Naive thymus-derived CD4-positive, alpha-beta T cell (primary cell): ENCODE measurements around the gene PIM3. TPM values are rescaled to one million over a fixed set of nuclear protein-coding genes. Genes with fewer than 3 reads are reported as not detected.

ENCODE experiments used
- ATAC-seq: fragments of 150-1000 bp; cut with Tn5 transposase; 2 replicates; pipeline ENCODE4 v1.10.0; 2021; ENCODE audit warnings: mild to moderate bottlenecking, moderate library complexity
- CTCF ChIA-PET: fragments of 350-600 bp; sonication (Branson Sonifier 250); formaldehyde crosslinking; loops from one replicate; lab custom pipeline; 2021; ENCODE audit warnings: antibody characterized with exemption; lab: Charles Lee
- POLR2A ChIA-PET: fragments of 350-600 bp; sonication (Branson Sonifier 250); formaldehyde crosslinking; loops from one replicate; lab custom pipeline; 2021; ENCODE audit warnings: antibody characterized with exemption, inconsistent platforms; lab: Charles Lee
- DNase-seq, 9 donors: peaks; one replicate each; pipeline versions ENCODE4 v3.0.0 to v3.0.0-alpha.2; 2020 to 2022; ENCODE audit warnings: mixed read lengths in 1 of 9
- H3K27ac ChIP-seq: one replicate; pipeline ENCODE4 v1.7.0; 2013; ENCODE audit warnings: mild to moderate bottlenecking, low read depth, low read length, moderate library complexity
- H3K27me3 ChIP-seq, 2 donors: one replicate each; pipeline ENCODE4 v1.7.0; 2013; ENCODE audit warnings: low read length in 2 of 2, mild to moderate bottlenecking in 2 of 2, moderate library complexity in 2 of 2; ENCODE audit not compliant: control insufficient read depth in 2 of 2, insufficient read depth in 2 of 2
- H3K36me3 ChIP-seq, 3 experiments: 1 replicate in 2 of 3; 2 replicates in 1 of 3; pipeline ENCODE4 v1.7.0; 2013; ENCODE audit warnings: low read length in 3 of 3, mild to moderate bottlenecking in 3 of 3, moderate library complexity in 1 of 3; ENCODE audit not compliant: insufficient read depth in 3 of 3, control insufficient read depth in 2 of 3
- H3K4me1 ChIP-seq, 2 donors: one replicate each; pipeline ENCODE4 v1.7.0; 2013; ENCODE audit warnings: low read length in 2 of 2, mild to moderate bottlenecking in 2 of 2, moderate library complexity in 1 of 2; ENCODE audit not compliant: control insufficient read depth in 2 of 2, insufficient read depth in 2 of 2
- H3K4me3 ChIP-seq: 2 replicates; pipeline ENCODE4 v1.7.0; 2013; ENCODE audit warnings: mild to moderate bottlenecking, low read length
- H3K9me3 ChIP-seq, 3 experiments: 1 replicate in 2 of 3; 2 replicates in 1 of 3; pipeline ENCODE4 v1.7.0; 2013; ENCODE audit warnings: low read length in 3 of 3; ENCODE audit not compliant: control insufficient read depth in 2 of 3
- H3K27ac Mint-ChIP-seq, 9 donors: one replicate each; pipeline ENCODE4 v1.8.0; 2020 to 2022; ENCODE audit warnings: mixed read lengths in 9 of 9, mild to moderate bottlenecking in 8 of 9, moderate library complexity in 5 of 9, inconsistent platforms in 2 of 9
- H3K27me3 Mint-ChIP-seq, 5 donors: one replicate each; pipeline ENCODE4 v1.8.0; 2021 to 2022; ENCODE audit warnings: mixed read lengths in 5 of 5, mild to moderate bottlenecking in 1 of 5
- H3K36me3 Mint-ChIP-seq, 5 donors: one replicate each; pipeline ENCODE4 v1.8.0; 2020 to 2022; ENCODE audit warnings: mixed read lengths in 5 of 5, mild to moderate bottlenecking in 3 of 5, inconsistent platforms in 1 of 5
- H3K4me1 Mint-ChIP-seq, 7 donors: one replicate each; pipeline ENCODE4 v1.8.0; 2020 to 2022; ENCODE audit warnings: mixed read lengths in 7 of 7, mild to moderate bottlenecking in 3 of 7, inconsistent platforms in 1 of 7
- H3K4me3 Mint-ChIP-seq, 10 donors: one replicate each; pipeline ENCODE4 v1.8.0; 2020 to 2022; ENCODE audit warnings: mild to moderate bottlenecking in 10 of 10, mixed read lengths in 10 of 10, moderate library complexity in 6 of 10, inconsistent platforms in 2 of 10
- H3K9me3 Mint-ChIP-seq, 11 donors: one replicate each; pipeline ENCODE4 v1.8.0; 2020 to 2022; ENCODE audit warnings: mixed read lengths in 11 of 11, mild to moderate bottlenecking in 4 of 11, inconsistent platforms in 1 of 11, moderate library complexity in 1 of 11
- intact Hi-C, 2 donors: fragments of 100-400 bp; cut with micrococcal nuclease; formaldehyde crosslinking; loops; one replicate each; pipeline ENCODE4 v1.15.1; 2023
- polyA plus RNA-seq, 2 donors: library from polyadenylated mRNA; unstranded; fragments of 300-500 nt; fragmentation: Illumina TruSeq; gene quantifications; one replicate each; pipeline ENCODE4 v1.2.3, GENCODE V29; 2021
- total RNA-seq, 6 experiments: library from RNA in 5 of 6; stranded (reverse) in 5 of 6; gene quantifications; 1 replicate in 5 of 6; 2 replicates in 1 of 6; pipeline ENCODE4 v1.2.3 and lab custom pipeline; 2021 to 2026

PIM3 gene
- total and polyA plus RNA-seq, 7 experiments from 2014 or later, result 21.3 to 164 (median 54.6) TPM

DNA sequence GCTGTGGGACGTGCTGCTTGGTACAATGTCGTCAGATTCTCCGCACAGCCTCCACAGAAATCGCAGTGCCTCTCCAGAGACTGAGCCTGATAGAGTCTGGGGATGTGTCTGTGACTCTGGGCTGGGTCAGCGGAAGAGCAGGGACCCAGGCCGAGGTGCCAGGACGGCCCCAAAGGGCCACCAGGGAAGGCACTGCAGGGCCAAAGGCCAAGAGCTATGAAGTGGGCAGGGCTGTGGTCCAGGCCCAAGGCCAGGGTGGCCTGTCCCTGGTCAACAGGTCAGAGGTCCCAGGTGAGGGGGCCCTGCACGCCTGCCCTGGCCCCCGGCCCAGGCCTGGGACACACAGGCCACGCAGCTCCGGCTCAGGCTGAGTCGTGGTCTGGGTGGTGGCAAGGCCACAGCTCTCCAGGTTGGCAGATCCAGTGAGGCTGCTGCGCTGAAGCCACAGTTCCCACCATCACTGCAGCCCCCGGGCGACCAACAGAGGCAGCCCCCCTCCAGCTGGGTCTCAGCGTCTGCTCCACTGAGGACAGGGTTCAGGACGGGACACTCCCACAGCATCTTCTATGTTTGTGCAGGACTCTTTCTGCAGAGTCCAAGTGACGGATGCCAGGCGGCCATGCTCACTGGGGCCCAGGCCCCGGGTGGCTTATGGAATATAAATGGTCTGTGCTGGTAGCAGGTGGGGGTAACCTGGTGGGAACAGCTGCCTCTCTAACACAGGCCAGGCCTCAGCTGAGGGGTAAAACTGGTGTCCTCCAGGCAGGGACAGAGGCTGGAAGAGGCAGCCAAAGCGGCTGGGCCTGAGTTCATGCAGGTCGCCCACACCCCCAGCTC lies 4.8 kb upstream of the PIM3 start:
- CTCF ChIA-PET, result interaction anchor here (0.9 kb wide), 1 partner anchor 19 kb away, joined by 3 read pairs; no protein-coding TSS in a partner anchor
- intact Hi-C loops, result no loop called here
- POLR2A ChIA-PET, result interaction anchor here (0.7 to 1.9 kb wide), 4 partner anchors 10 to 19 kb away, joined by 3 to 6 read pairs (median 4); no protein-coding TSS in a partner anchor
- Histone ChIP-seq H3K4me3 (no peak overlapping the region), H3K27ac (no peak overlapping the region), H3K36me3 (no peaks in the 10 kb centered on the region), H3K4me1 (peaks cover 0 to 5% of the 10 kb centered on the region in 2 donors), H3K9me3 (no peaks in the 10 kb centered on the region), H3K27me3 (no peaks in the 10 kb centered on the region)
- H3K9me3 Mint-ChIP-seq, result no peaks in the 10 kb centered on the region
- ATAC-seq (no peak), DNase-seq (no peak)
- H3K36me3 Mint-ChIP-seq, result no peaks in the 10 kb centered on the region
- peaks cover 0 to 11% (median 3%) of the 10 kb centered on the region in 7 donors for H3K4me1 Mint-ChIP-seq
- H3K27me3 Mint-ChIP-seq, result no peaks in the 10 kb centered on the region
- no peak overlapping the region for H3K27ac Mint-ChIP-seq
- no peak overlapping the region for H3K4me3 Mint-ChIP-seq

DNA sequence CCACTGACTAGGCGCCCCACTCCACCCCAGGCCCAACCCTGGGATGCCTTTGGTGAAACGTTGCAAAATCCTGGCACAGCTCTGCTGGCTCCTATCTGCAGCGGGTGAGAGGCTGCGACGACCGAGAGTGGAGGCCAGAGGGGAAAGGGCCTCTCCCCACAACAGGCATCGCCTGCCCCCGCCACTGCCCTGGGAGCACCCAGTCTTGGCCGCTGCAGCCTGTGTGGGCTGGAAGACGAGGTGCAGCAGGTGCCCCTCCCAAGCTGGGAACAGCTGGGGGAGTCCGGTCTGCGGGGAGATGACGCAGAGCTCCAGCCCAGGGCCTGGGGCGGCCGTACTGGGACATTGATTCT lies 4.2 kb upstream of the PIM3 start:
- Mint-ChIP-seq H3K27ac (peak overlapping the region in 1 of 9 donors; percentile 25), H3K9me3 (no peaks in the 10 kb centered on the region), H3K27me3 (no peaks in the 10 kb centered on the region), H3K36me3 (no peaks in the 10 kb centered on the region), H3K4me3 (no peak overlapping the region), H3K4me1 (peaks cover 0 to 11% (median 3%) of the 10 kb centered on the region in 7 donors)
- intact Hi-C loops, result no loop called here
- H3K4me1 ChIP-seq, result peaks cover 0 to 5% of the 10 kb centered on the region in 2 donors
- ChIA-PET POLR2A (interaction anchor here (0.7 to 1.5 kb wide), 3 partner anchors 10 to 20 kb away, joined by 3 to 6 read pairs (median 3); no protein-coding TSS in a partner anchor), CTCF (interaction anchor here (0.9 kb wide), 1 partner anchor 20 kb away, joined by 3 read pairs; no protein-coding TSS in a partner anchor)
- peaks cover 0 to under 1% (median 0%) of the 10 kb centered on the region in 3 experiments for H3K36me3 ChIP-seq
- no peak for ATAC-seq
- no peaks in the 10 kb centered on the region for H3K27me3 ChIP-seq
- H3K27ac ChIP-seq, result no peak overlapping the region
- H3K9me3 ChIP-seq, result no peaks in the 10 kb centered on the region
- no peak for DNase-seq
- H3K4me3 ChIP-seq, result no peak overlapping the region

DNA sequence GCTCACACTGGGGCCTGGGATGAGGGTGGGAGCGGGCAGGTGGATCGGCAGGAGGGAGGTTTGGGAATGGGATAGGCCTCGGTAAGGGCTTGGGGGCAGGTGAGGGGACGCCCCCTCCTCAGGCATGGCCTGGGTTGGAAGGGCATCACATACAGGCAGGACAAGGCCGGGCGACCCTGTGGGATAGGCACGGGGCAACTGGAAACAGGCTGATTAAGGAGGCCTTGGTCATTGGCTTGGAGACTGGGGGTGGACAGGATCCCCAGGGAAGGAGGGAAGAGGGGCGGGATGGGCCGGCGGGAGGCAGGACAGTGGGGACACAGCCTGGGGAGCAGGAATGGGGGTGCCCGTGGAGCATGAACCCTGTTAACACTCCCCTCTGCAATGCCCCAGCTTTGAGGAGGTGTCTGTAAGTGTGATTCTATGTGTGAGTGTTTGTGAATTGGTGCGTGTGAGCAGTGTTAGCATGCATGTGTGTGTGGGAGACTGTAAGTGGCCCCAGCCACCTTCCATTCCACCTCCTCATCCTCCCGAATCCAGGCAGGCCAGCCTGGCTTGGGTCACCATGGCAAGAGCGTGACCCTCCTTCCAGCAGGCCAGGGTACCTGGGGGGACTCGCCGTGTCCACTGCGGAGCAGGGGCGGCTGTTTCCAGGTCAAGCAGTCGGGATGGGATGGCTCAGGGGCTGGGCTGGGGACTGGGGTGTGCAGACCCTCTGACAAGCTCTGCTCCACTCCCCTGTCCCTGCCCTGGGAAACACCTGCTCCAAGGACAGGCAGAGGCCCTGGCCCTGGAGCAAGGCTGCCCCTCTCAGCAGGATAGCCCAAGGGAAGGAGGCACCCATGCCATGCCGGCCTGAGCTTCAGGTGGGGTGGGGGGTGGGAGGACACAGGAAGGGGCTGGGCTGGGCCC lies 3.4 kb upstream of the PIM3 start:
- no peak for DNase-seq
- Histone ChIP-seq H3K9me3 (no peaks in the 10 kb centered on the region), H3K4me3 (no peak overlapping the region), H3K4me1 (peaks cover 0 to 5% of the 10 kb centered on the region in 2 donors), H3K36me3 (peaks cover 0 to 5% (median 0%) of the 10 kb centered on the region in 3 experiments), H3K27ac (no peak overlapping the region), H3K27me3 (no peaks in the 10 kb centered on the region)
- Mint-ChIP-seq H3K4me3 (peak overlapping the region in 2 of 10 donors; percentile 14 to 37), H3K4me1 (peaks cover 0 to 11% (median 3%) of the 10 kb centered on the region in 7 donors), H3K27me3 (no peaks in the 10 kb centered on the region), H3K9me3 (peaks cover 0 to 3% (median 0%) of the 10 kb centered on the region in 11 donors), H3K36me3 (peaks cover 0 to 6% (median 0%) of the 10 kb centered on the region in 5 donors), H3K27ac (peak overlapping the region in 3 of 9 donors; percentile 32 to 69 (median 67))
- POLR2A ChIA-PET, result interaction anchor here (0.7 to 1.1 kb wide), 2 partner anchors 19 to 20 kb away, joined by 3 read pairs; no protein-coding TSS in a partner anchor
- CTCF ChIA-PET, result no interaction called here
- ATAC-seq, result no peak
- intact Hi-C loops, result no loop called here

DNA sequence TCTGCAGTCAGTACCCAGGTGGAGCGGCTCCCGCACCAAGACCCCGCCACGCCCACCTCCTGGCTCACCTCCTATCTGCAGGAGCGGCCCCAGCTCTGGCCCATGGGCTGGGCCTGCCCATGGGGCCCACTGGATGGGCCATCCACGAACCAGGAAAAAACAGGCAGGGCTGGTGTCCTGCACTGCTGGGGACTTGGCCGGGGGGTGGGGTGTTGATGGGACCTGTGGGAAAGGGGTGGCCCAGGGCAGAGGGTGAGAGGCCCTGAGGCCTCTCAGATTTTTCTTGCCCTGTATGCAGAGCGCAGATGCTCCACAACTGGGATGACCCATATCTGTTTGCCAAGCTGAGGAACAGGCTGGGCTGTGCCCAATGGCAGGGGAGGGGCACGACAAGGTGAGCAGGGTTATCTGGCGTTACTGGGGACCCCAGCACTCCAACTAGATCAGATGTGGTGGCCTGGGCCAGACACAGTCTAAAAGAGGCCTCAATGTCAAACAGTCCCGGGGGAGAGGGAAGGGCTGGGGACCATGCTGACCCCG lies 2.7 kb upstream of the PIM3 start:
- ChIA-PET POLR2A (no interaction called here), CTCF (no interaction called here)
- H3K36me3 Mint-ChIP-seq, result peaks cover 0 to 6% (median 0%) of the 10 kb centered on the region in 5 donors
- H3K27me3 Mint-ChIP-seq, result no peaks in the 10 kb centered on the region
- DNase-seq (no peak), ATAC-seq (no peak)
- H3K4me1 Mint-ChIP-seq, result peaks cover 0 to 12% (median 3%) of the 10 kb centered on the region in 7 donors
- no peak overlapping the region for H3K27ac ChIP-seq
- H3K9me3 Mint-ChIP-seq, result peaks cover 0 to 3% (median 0%) of the 10 kb centered on the region in 11 donors
- H3K27ac Mint-ChIP-seq, result peak overlapping the region in 8 of 9 donors; percentile 21 to 86 (median 48)
- no peaks in the 10 kb centered on the region for H3K9me3 ChIP-seq
- intact Hi-C loops, result no loop called here
- no peaks in the 10 kb centered on the region for H3K27me3 ChIP-seq
- H3K4me1 ChIP-seq, result peaks cover 6 to 11% of the 10 kb centered on the region in 2 donors
- H3K4me3 Mint-ChIP-seq, result peak overlapping the region in 5 of 10 donors; percentile 16 to 50 (median 23)
- no peak overlapping the region for H3K4me3 ChIP-seq
- peaks cover 0 to 10% (median 4%) of the 10 kb centered on the region in 3 experiments for H3K36me3 ChIP-seq

DNA sequence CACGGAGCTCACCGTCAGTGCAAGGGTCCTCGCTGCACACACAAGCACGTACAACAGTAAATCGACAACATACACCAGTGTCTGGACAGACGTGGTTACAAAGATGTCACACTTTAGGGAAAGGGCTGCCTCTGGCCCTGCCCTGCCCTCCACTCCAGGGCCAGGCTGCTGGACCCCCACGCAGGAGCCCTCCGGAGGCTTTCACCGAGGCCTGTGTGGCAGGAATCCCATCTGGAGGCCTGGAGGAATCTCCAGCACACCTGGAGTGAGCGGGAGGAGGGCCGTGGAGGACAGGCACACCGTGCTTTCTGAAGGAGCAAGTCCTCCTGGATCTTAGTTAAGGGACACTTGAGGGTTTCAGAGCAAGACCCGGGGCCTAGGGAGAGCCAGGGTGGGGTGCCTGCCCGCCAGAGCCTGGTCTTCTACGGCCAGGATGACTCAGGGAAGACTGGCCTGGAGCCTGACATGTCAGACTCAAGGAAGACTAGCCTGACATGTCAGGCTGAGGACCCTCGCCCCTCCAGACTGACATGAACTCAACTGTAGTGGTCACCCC lies 2.1 kb upstream of the PIM3 start:
- CTCF ChIA-PET, result interaction anchor here (1.4 kb wide), 1 partner anchor 169 kb away, joined by 3 read pairs; no protein-coding TSS in a partner anchor
- intact Hi-C loops, result no loop called here
- H3K36me3 ChIP-seq, result peaks cover 0 to 15% (median 4%) of the 10 kb centered on the region in 3 experiments
- no peaks in the 10 kb centered on the region for H3K27me3 ChIP-seq
- ATAC-seq, result no peak
- POLR2A ChIA-PET, result interaction anchor here (2.5 kb wide), 1 partner anchor 10 kb away, joined by 14 read pairs; no protein-coding TSS in a partner anchor
- Mint-ChIP-seq H3K4me3 (peak overlapping the region in 8 of 10 donors; percentile 27 to 86 (median 74)), H3K27ac (peak overlapping the region in 8 of 9 donors; percentile 50 to 91 (median 73)), H3K36me3 (peaks cover 0 to 6% (median 0%) of the 10 kb centered on the region in 5 donors), H3K9me3 (peaks cover 0 to 3% (median 0%) of the 10 kb centered on the region in 11 donors), H3K4me1 (peaks cover 0 to 17% (median 6%) of the 10 kb centered on the region in 7 donors), H3K27me3 (no peaks in the 10 kb centered on the region)
- H3K4me1 ChIP-seq, result peaks cover 12 to 17% of the 10 kb centered on the region in 2 donors
- no peak for DNase-seq
- H3K27ac ChIP-seq, result no peak overlapping the region
- no peak overlapping the region for H3K4me3 ChIP-seq
- no peaks in the 10 kb centered on the region for H3K9me3 ChIP-seq
